ENCODE data around the gene MYOD1.

MYOD1 gene

GRCh38 chr11:17769218-17769617 lies 49.8 kb downstream of the MYOD1 start:
- DNase-seq (ENCODE audit: low read depth in 2 of 2, low spot score in 1 of 2), result no peak

- DNase-seq (ENCODE audit: low read depth in 2 of 2, low spot score in 1 of 2), result no peak
Measured at GRCh38 chr11:17770048-17770652, 50.8 kb downstream of the MYOD1 start.

GRCh38 chr11:17770917-17771316 lies 51.5 kb downstream of the MYOD1 start:
- DNase-seq (ENCODE audit: low read depth in 2 of 2, low spot score in 1 of 2), result no peak

GRCh38 chr11:17771415-17771814 lies 52.0 kb downstream of the MYOD1 start:
- DNase-seq (ENCODE audit: low read depth in 2 of 2, low spot score in 1 of 2), result no peak
